GM19395 (cell line): Measurements from ENCODE around the gene ETV3L.
"Not testable (repeated sequence)": the region's sequence is repeated elsewhere in the genome, so short reads cannot be mapped to it uniquely, and the experiment has no call there.

Experiments used
- ATAC-seq: cut with Tn5 transposase; IDR thresholded peaks from one replicate; pipeline ENCODE4 v1.9.1; 2021; ENCODE audit warnings: mild to moderate bottlenecking, moderate library complexity; ENCODE audit not compliant: unreplicated experiment

ETV3L gene

GRCh38 chr1:157084720-157085119 lies 14.9 kb downstream of the ETV3L start:
- no peak for ATAC-seq

GRCh38 chr1:157081707-157082106 lies 17.9 kb downstream of the ETV3L start:
- ATAC-seq: no peak

- ATAC-seq: no peak
These were observed 18.9 kb downstream of the ETV3L start for GRCh38 chr1:157080714-157081113.

GRCh38 chr1:157077394-157077793 lies 22.2 kb downstream of the ETV3L start:
- ATAC-seq: no peak

GRCh38 chr1:157073944-157074685 lies 25.5 kb downstream of the ETV3L start:
- ATAC-seq: no peak

GRCh38 chr1:157069601-157070000 lies 30.0 kb downstream of the ETV3L start:
- ATAC-seq: no peak

- not testable (repeated sequence) for ATAC-seq
These were observed 40.4 kb downstream of the ETV3L start for GRCh38 chr1:157059241-157059640.

- ATAC-seq: no peak
These were observed 43.3 kb downstream of the ETV3L start for GRCh38 chr1:157056269-157056668.

GRCh38 chr1:157055729-157056128 lies 43.9 kb downstream of the ETV3L start:
- ATAC-seq: not testable (repeated sequence)

- ATAC-seq: no peak
These were observed 48.8 kb downstream of the ETV3L start for GRCh38 chr1:157050836-157051235.

- ATAC-seq: no peak
These were observed 52.6 kb downstream of the ETV3L start for GRCh38 chr1:157047062-157047410.

GRCh38 chr1:157045250-157046218 lies 54.1 kb downstream of the ETV3L start, which contains the start of gene ARHGEF11:
TSS of gene ARHGEF11 (minus strand) at chr1:157045742. CDS start at chr1:157044330, 1,412 bp downstream.
- peak; percentile 71 for ATAC-seq

- no peak for ATAC-seq
These were observed 55.3 kb downstream of the ETV3L start for GRCh38 chr1:157044326-157044725.

- no peak for ATAC-seq
These were observed 55.9 kb downstream of the ETV3L start for GRCh38 chr1:157043685-157044084.

GRCh38 chr1:157042846-157043245 lies 56.8 kb downstream of the ETV3L start:
- no peak for ATAC-seq
